Loucy (cell line): ENCODE results near the gene FAT1.

Experiments
- H2AFZ ChIP-seq: fragments of 200-600 bp; sonication (generic); 2 replicates; pipeline ENCODE4 v1.6.0; 2016; ENCODE audit warnings: antibody characterized with exemption, mild to moderate bottlenecking, low read length, moderate library complexity
- H3F3A ChIP-seq: fragments of 200-600 bp; 2 replicates; pipeline ENCODE4 v1.6.0; 2016; ENCODE audit warnings: antibody characterized with exemption, low read depth, mild to moderate bottlenecking
- H3K27me3 ChIP-seq: fragments of 200-600 bp; sonication (generic); 2 replicates; pipeline ENCODE4 v1.6.1; 2014; ENCODE audit warnings: low read length, mild to moderate bottlenecking; ENCODE audit not compliant: insufficient read depth, poor library complexity, severe bottlenecking
- H3K36me3 ChIP-seq: fragments of 200-600 bp; sonication (generic); 2 replicates; pipeline ENCODE4 v1.6.1; 2016; ENCODE audit warnings: low read length; ENCODE audit not compliant: insufficient read depth
- H3K4me1 ChIP-seq: fragments of 200-600 bp; sonication (generic); 2 replicates; pipeline ENCODE4 v1.5.1; 2014; ENCODE audit warnings: low read length, mild to moderate bottlenecking; ENCODE audit not compliant: insufficient read depth, poor library complexity, severe bottlenecking
- H3K4me2 ChIP-seq: fragments of 200-600 bp; sonication (generic); 2 replicates; pipeline ENCODE4 v1.6.0; 2014; ENCODE audit warnings: antibody characterized with exemption, low read length, low read depth, mild to moderate bottlenecking; ENCODE audit not compliant: poor library complexity, severe bottlenecking
- H3K4me3 ChIP-seq: fragments of 200-600 bp; sonication (generic); 2 replicates; pipeline ENCODE4 v1.5.1; 2014; ENCODE audit warnings: low read length, mild to moderate bottlenecking, mixed read lengths; ENCODE audit not compliant: poor library complexity, severe bottlenecking
- H3K79me2 ChIP-seq: fragments of 200-600 bp; sonication (generic); 2 replicates; pipeline ENCODE4 v1.6.1; 2014; ENCODE audit warnings: low read length; ENCODE audit not compliant: insufficient read depth
- H3K9ac ChIP-seq: fragments of 200-600 bp; sonication (generic); 2 replicates; pipeline ENCODE4 v1.6.0; 2014; ENCODE audit warnings: mild to moderate bottlenecking, low read depth, low read length, moderate library complexity; ENCODE audit not compliant: poor library complexity, severe bottlenecking
- H3K9me2 ChIP-seq: fragments of 200-600 bp; sonication (generic); replicated peaks from 2 replicates; pipeline ENCODE4 v1.6.1; 2016; ENCODE audit warnings: low read depth, low read length, mixed read lengths
- H3K9me3 ChIP-seq: fragments of 200-600 bp; sonication (generic); 2 replicates; pipeline ENCODE4 v1.6.1; 2014; ENCODE audit warnings: mild to moderate bottlenecking, antibody characterized with exemption, low read length, low read depth; ENCODE audit not compliant: insufficient read depth
- H4K20me1 ChIP-seq: fragments of 200-600 bp; sonication (generic); 2 replicates; pipeline ENCODE4 v1.6.0; 2014; ENCODE audit warnings: antibody characterized with exemption, low read length, mild to moderate bottlenecking; ENCODE audit not compliant: insufficient read depth, poor library complexity, severe bottlenecking
- CTCF ChIP-seq: fragments of 200-600 bp; sonication (generic); conservative IDR thresholded peaks from 2 replicates; pipeline ENCODE4 v1.5.1; 2014; ENCODE audit warnings: mild to moderate bottlenecking, antibody characterized with exemption, low read length
- EZH2phosphoT487 ChIP-seq: fragments of 200-600 bp; IDR thresholded peaks from 2 replicates; pipeline ENCODE4 v1.6.1; 2018; ENCODE audit warnings: antibody characterized with exemption, mild to moderate bottlenecking, moderate library complexity, borderline replicate concordance

Gene FAT1

GRCh38 chr4:186734251-186734650 lies 10.6 kb upstream of the FAT1 start:
- Histone ChIP-seq H3K9ac (no peak overlapping the region), H3K4me1 (no peaks in the 10 kb centered on the region), H4K20me1 (no peaks in the 10 kb centered on the region), H3K9me2 (no peaks in the 10 kb centered on the region), H3K27me3 (no peaks in the 10 kb centered on the region), H3K4me3 (no peak overlapping the region), H3K9me3 (no peaks in the 10 kb centered on the region), H2AFZ (no peak overlapping the region), H3F3A (no peaks in the 10 kb centered on the region), H3K4me2 (no peak overlapping the region), H3K79me2 (no peaks in the 10 kb centered on the region), H3K36me3 (no peaks in the 10 kb centered on the region)
- TF ChIP-seq CTCF (no peak), EZH2phosphoT487 (no peak)

GRCh38 chr4:186733778-186734177 lies 10.1 kb upstream of the FAT1 start:
- Histone ChIP-seq H3K36me3 (no peaks in the 10 kb centered on the region), H3K4me1 (no peaks in the 10 kb centered on the region), H3K9ac (no peak overlapping the region), H4K20me1 (no peaks in the 10 kb centered on the region), H3K4me2 (no peak overlapping the region), H3F3A (no peaks in the 10 kb centered on the region), H3K79me2 (no peaks in the 10 kb centered on the region), H2AFZ (no peak overlapping the region), H3K9me3 (no peaks in the 10 kb centered on the region), H3K9me2 (no peaks in the 10 kb centered on the region), H3K27me3 (no peaks in the 10 kb centered on the region), H3K4me3 (no peak overlapping the region)
- TF ChIP-seq EZH2phosphoT487, result no peak

GRCh38 chr4:186730621-186731020 lies 7.0 kb upstream of the FAT1 start:
- Histone ChIP-seq H3K4me1 (no peaks in the 10 kb centered on the region), H3K4me2 (no peak overlapping the region), H3F3A (no peaks in the 10 kb centered on the region), H3K36me3 (no peaks in the 10 kb centered on the region), H3K9me2 (no peaks in the 10 kb centered on the region), H3K4me3 (no peak overlapping the region), H3K9ac (no peak overlapping the region), H3K27me3 (no peaks in the 10 kb centered on the region), H2AFZ (no peak overlapping the region), H4K20me1 (no peaks in the 10 kb centered on the region), H3K79me2 (no peaks in the 10 kb centered on the region), H3K9me3 (no peaks in the 10 kb centered on the region; the same call in 1 of the 2 replicates)
- TF ChIP-seq EZH2phosphoT487, result no peak
- TF ChIP-seq CTCF, result no peak

GRCh38 chr4:186729856-186730255 lies 6.2 kb upstream of the FAT1 start:
- no peaks in the 10 kb centered on the region for H3K79me2 ChIP-seq
- H3K9me2 ChIP-seq, result no peaks in the 10 kb centered on the region
- no peak for TF ChIP-seq CTCF
- no peak overlapping the region for H3K4me3 ChIP-seq
- no peaks in the 10 kb centered on the region for H4K20me1 ChIP-seq
- H2AFZ ChIP-seq, result no peak overlapping the region
- H3K9me3 ChIP-seq, result peaks cover 2% of the 10 kb centered on the region; the same call in 1 of the 2 replicates
- H3K4me2 ChIP-seq, result no peak overlapping the region
- no peaks in the 10 kb centered on the region for H3K4me1 ChIP-seq
- H3K36me3 ChIP-seq, result no peaks in the 10 kb centered on the region
- no peaks in the 10 kb centered on the region for H3K27me3 ChIP-seq
- H3K9ac ChIP-seq, result no peak overlapping the region
- no peaks in the 10 kb centered on the region for H3F3A ChIP-seq
